Glutamatergic neuron (in vitro differentiated cells): Measurements from ENCODE around the gene DLK2. TPM values are rescaled to one million over a fixed set of nuclear protein-coding genes. Genes with fewer than 3 reads are reported as not detected.

ENCODE experiments used
- DNase-seq: peaks from one replicate; pipeline ENCODE4 v3.0.0; 2022
- H3K27ac Mint-ChIP-seq: one replicate; pipeline ENCODE4 v1.8.0; 2020; ENCODE audit warnings: mild to moderate bottlenecking, mixed read lengths, inconsistent platforms; ENCODE audit not compliant: unreplicated experiment
- H3K27me3 Mint-ChIP-seq: one replicate; pipeline ENCODE4 v1.8.0; 2020; ENCODE audit warnings: mild to moderate bottlenecking, moderate library complexity, mixed read lengths, inconsistent platforms; ENCODE audit not compliant: unreplicated experiment
- H3K36me3 Mint-ChIP-seq: one replicate; pipeline ENCODE4 v1.8.0; 2020; ENCODE audit warnings: mild to moderate bottlenecking, mixed read lengths, inconsistent platforms; ENCODE audit not compliant: unreplicated experiment
- H3K4me1 Mint-ChIP-seq: one replicate; pipeline ENCODE4 v1.8.0; 2020; ENCODE audit warnings: mild to moderate bottlenecking, low read depth, mixed read lengths, inconsistent platforms; ENCODE audit not compliant: unreplicated experiment
- H3K4me3 Mint-ChIP-seq: one replicate; pipeline ENCODE4 v1.8.0; 2020; ENCODE audit warnings: mild to moderate bottlenecking, mixed read lengths, inconsistent platforms; ENCODE audit not compliant: unreplicated experiment
- H3K9me3 Mint-ChIP-seq: one replicate; pipeline ENCODE4 v1.8.0; 2020; ENCODE audit warnings: mild to moderate bottlenecking, moderate library complexity, mixed read lengths, inconsistent platforms; ENCODE audit not compliant: unreplicated experiment
- CTCF ChIP-seq: fragments of 200-600 bp; sonication (generic); IDR thresholded peaks from one replicate; pipeline ENCODE4 v1.5.0; 2021; ENCODE audit not compliant: partially characterized antibody, unreplicated experiment
- total RNA-seq: library from RNA; stranded (reverse); fragmentation: NEBNext Ultra II Directional; extraction: Animal tissue kit (Norgen Biotek cat#: 25700); gene quantifications from one replicate; pipeline ENCODE4 v1.2.1, GENCODE V29; 2021; ENCODE audit not compliant: unreplicated experiment

Gene DLK2
- total RNA-seq, 1 donor from 2014 or later: 2.2 TPM

GRCh38 chr6:43495409-43495941, 40.1 kb upstream of the DLK2 start:
- Mint-ChIP-seq H3K36me3 (peaks cover 4% of the 10 kb centered on the region), H3K27me3 (peaks cover 8% of the 10 kb centered on the region), H3K9me3 (no peaks in the 10 kb centered on the region), H3K4me3 (no peak overlapping the region), H3K27ac (no peak overlapping the region), H3K4me1 (peaks cover 19% of the 10 kb centered on the region)
- TF ChIP-seq CTCF: no peak
- DNase-seq: no peak

- Mint-ChIP-seq H3K4me1 (peaks cover 25% of the 10 kb centered on the region), H3K36me3 (peaks cover 4% of the 10 kb centered on the region), H3K4me3 (no peak overlapping the region), H3K27ac (no peak overlapping the region), H3K27me3 (peaks cover 8% of the 10 kb centered on the region), H3K9me3 (peaks cover 3% of the 10 kb centered on the region)
- DNase-seq: no peak
- no peak for TF ChIP-seq CTCF
These were observed 39.4 kb upstream of the DLK2 start for GRCh38 chr6:43494766-43495165.

GRCh38 chr6:43494321-43494720, 39.0 kb upstream of the DLK2 start:
- DNase-seq: no peak
- Mint-ChIP-seq H3K27ac (no peak overlapping the region), H3K36me3 (peaks cover 4% of the 10 kb centered on the region), H3K27me3 (peaks cover 8% of the 10 kb centered on the region), H3K4me3 (no peak overlapping the region), H3K4me1 (peaks cover 29% of the 10 kb centered on the region), H3K9me3 (peaks cover 3% of the 10 kb centered on the region)
- TF ChIP-seq CTCF: no peak

GRCh38 chr6:43493833-43494232, 38.5 kb upstream of the DLK2 start:
- peaks cover 4% of the 10 kb centered on the region for H3K36me3 Mint-ChIP-seq

More at GRCh38 chr6:43493833-43494232, 38.5 kb upstream of the DLK2 start:
- TF ChIP-seq CTCF: no peak
- Mint-ChIP-seq H3K4me1 (peaks cover 34% of the 10 kb centered on the region), H3K9me3 (peaks cover 3% of the 10 kb centered on the region), H3K4me3 (no peak overlapping the region), H3K27ac (no peak overlapping the region), H3K27me3 (peaks cover 10% of the 10 kb centered on the region)
- no peak for DNase-seq
